ENCODE measurements around the gene ART5.
"Not testable (repeated sequence)": the region's sequence is repeated elsewhere in the genome, so short reads cannot be mapped to it uniquely, and the experiment has no call there.

- TF ChIP-seq POLR2A (IDR thresholded peaks at IDR 0.05); POLR2AphosphoS5 (IDR thresholded peaks at IDR 0.05; ENCODE audit: insufficient read depth in 1 of 2, low read depth in 1 of 2): not testable (repeated sequence)
- TF ChIP-seq, protein P1, sequence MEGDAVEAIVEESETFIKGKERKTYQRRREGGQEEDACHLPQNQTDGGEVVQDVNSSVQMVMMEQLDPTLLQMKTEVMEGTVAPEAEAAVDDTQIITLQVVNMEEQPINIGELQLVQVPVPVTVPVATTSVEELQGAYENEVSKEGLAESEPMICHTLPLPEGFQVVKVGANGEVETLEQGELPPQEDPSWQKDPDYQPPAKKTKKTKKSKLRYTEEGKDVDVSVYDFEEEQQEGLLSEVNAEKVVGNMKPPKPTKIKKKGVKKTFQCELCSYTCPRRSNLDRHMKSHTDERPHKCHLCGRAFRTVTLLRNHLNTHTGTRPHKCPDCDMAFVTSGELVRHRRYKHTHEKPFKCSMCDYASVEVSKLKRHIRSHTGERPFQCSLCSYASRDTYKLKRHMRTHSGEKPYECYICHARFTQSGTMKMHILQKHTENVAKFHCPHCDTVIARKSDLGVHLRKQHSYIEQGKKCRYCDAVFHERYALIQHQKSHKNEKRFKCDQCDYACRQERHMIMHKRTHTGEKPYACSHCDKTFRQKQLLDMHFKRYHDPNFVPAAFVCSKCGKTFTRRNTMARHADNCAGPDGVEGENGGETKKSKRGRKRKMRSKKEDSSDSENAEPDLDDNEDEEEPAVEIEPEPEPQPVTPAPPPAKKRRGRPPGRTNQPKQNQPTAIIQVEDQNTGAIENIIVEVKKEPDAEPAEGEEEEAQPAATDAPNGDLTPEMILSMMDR (IDR thresholded peaks at IDR 0.05) = not testable (repeated sequence)
These were observed 51.6 kb downstream of the ART5 start for GRCh38 chr11:3590193-3590592.

Data from vagina (tissue), 2 donors.